K562 (cell line): Measurements from ENCODE around the gene AGR2. TPM values are rescaled to one million over a fixed set of nuclear protein-coding genes. Genes with fewer than 3 reads are reported as not detected.

Experiments
- ATAC-seq: fragments of 200-7000 bp; cut with Tn5 transposase; 3 replicates; pipeline ENCODE4 v1.9.1; 2020; ENCODE audit warnings: moderate library complexity
- BruUV-seq: library from RNA; stranded (reverse); fragments of 400-500 nt; replicated peaks from 2 replicates; lab custom pipeline; 2021; lab: Mats Ljungman, UMichigan
- CTCF ChIA-PET: fragments of 300-600 bp; formaldehyde crosslinking; extraction: SDS; loops from one replicate; lab custom pipeline; 2021; ENCODE audit warnings: low intra/inter-chr PET ratio; lab: Yijun Ruan, JAX
- POLR2A ChIA-PET: fragments of 300-600, 350-650 bp; sonication (Branson Sonifier 250); formaldehyde crosslinking; extraction: SDS; loops from one replicate; lab custom pipeline; 2021; ENCODE audit warnings: antibody characterized with exemption, inconsistent platforms; lab: Yijun Ruan, JAX
- DNase-seq, 4 experiments: peaks; one replicate each; pipeline versions ENCODE4 v3.0.0 to v3.0.0-alpha.2; 2011 to 2018; ENCODE audit warnings: low spot score in 3 of 4, mixed read lengths in 3 of 4; ENCODE audit errors: extremely low read depth in 1 of 4
- FAIRE-seq: peaks from 2 replicates; lab custom pipeline; 2011; peaks lifted over from hg19 to GRCh38; lab: Jason Lieb, UNC
- H2AFZ ChIP-seq: 2 replicates; pipeline ENCODE4 v1.6.0; 2011; ENCODE audit warnings: low read depth, low read length, control low read depth, inconsistent platforms
- H3K27ac ChIP-seq: fragments of 200-600 bp; 3 replicates; pipeline ENCODE4 v1.8.0; 2011; ENCODE audit warnings: low read depth, mild to moderate bottlenecking, control low read depth, inconsistent platforms, low read length, moderate library complexity, mixed read lengths; ENCODE audit errors: extremely low read depth
- H3K27me3 ChIP-seq, 2 experiments: fragments of 300-600 bp in 1 of 2; 2 replicates in 1 of 2; 3 replicates in 1 of 2; pipeline versions ENCODE4 v1.6.0 to v1.8.0; 2011; ENCODE audit warnings: inconsistent platforms in 2 of 2, low read length in 2 of 2, mild to moderate bottlenecking in 1 of 2, mixed read lengths in 1 of 2, moderate library complexity in 1 of 2; ENCODE audit not compliant: control insufficient read depth in 2 of 2, insufficient read depth in 2 of 2
- H3K36me3 ChIP-seq: fragments of 300-600 bp; 3 replicates; pipeline ENCODE4 v1.8.0; 2011; ENCODE audit warnings: mild to moderate bottlenecking, low read length, inconsistent platforms; ENCODE audit not compliant: control insufficient read depth, insufficient read depth
- H3K4me1 ChIP-seq, 2 experiments: fragments of 200-600 bp in 1 of 2; replicated peaks in 1 of 2; 2 replicates in 1 of 2; 3 replicates in 1 of 2; pipeline versions ENCODE4 v1.5.1 to v1.8.0; 2011; ENCODE audit warnings: inconsistent platforms in 2 of 2, low read length in 2 of 2, mild to moderate bottlenecking in 1 of 2, mixed read lengths in 1 of 2, moderate library complexity in 1 of 2; ENCODE audit not compliant: control insufficient read depth in 2 of 2, insufficient read depth in 2 of 2
- H3K4me2 ChIP-seq: 2 replicates; pipeline ENCODE4 v1.6.1; 2011; ENCODE audit warnings: low read length, control low read depth, inconsistent platforms, mixed read lengths; ENCODE audit not compliant: insufficient read depth
- H3K4me3 ChIP-seq: fragments of 200-600 bp; sonication (generic), shearing (Covaris generic); 2 replicates; pipeline ENCODE4 v1.5.1; 2016; ENCODE audit warnings: control low read depth, inconsistent platforms
- H3K79me2 ChIP-seq: fragments of 200-600 bp; 3 replicates; pipeline ENCODE4 v1.8.0; 2011; ENCODE audit warnings: low read length, inconsistent platforms; ENCODE audit not compliant: control insufficient read depth, insufficient read depth
- H3K9ac ChIP-seq, 2 experiments: 2 replicates each; pipeline versions ENCODE4 v1.6.0 to v1.6.1; 2011; ENCODE audit warnings: low read depth in 2 of 2, low read length in 2 of 2, control low read depth in 1 of 2, inconsistent platforms in 1 of 2, mild to moderate bottlenecking in 1 of 2, mixed read lengths in 1 of 2; ENCODE audit not compliant: insufficient read depth in 1 of 2
- H3K9me1 ChIP-seq: one replicate; pipeline ENCODE4 v1.6.0; 2011; ENCODE audit warnings: inconsistent platforms, mild to moderate bottlenecking, low read length, moderate library complexity; ENCODE audit not compliant: control insufficient read depth, insufficient read depth
- H3K9me3 ChIP-seq: replicated peaks from 2 replicates; pipeline ENCODE4 v1.5.1; 2011; ENCODE audit warnings: low read depth, low read length, inconsistent platforms; ENCODE audit not compliant: control insufficient read depth, insufficient read depth
- H4K20me1 ChIP-seq: replicated peaks from 2 replicates; pipeline ENCODE4 v1.6.1; 2011; ENCODE audit warnings: low read length, inconsistent platforms, mixed read lengths; ENCODE audit not compliant: control insufficient read depth, insufficient read depth
- ARID2 ChIP-seq: fragments of 450-650 bp; IDR thresholded peaks from 2 replicates; pipeline ENCODE4 v1.6.1; 2017; ENCODE audit warnings: antibody characterized with exemption, mild to moderate bottlenecking
- ATF1 ChIP-seq, 2 experiments: fragments of 450-650 bp in 1 of 2; IDR thresholded peaks; 2 replicates each; pipeline ENCODE4 v1.6.1; 2016; ENCODE audit warnings: missing compliant biosample characterization in 1 of 2, missing genetic modification characterization in 1 of 2
- CCAR2 ChIP-seq: fragments of 200-400 bp; formaldehyde crosslinking; IDR thresholded peaks from 2 replicates; pipeline ENCODE4 v1.6.1; 2017; ENCODE audit warnings: mild to moderate bottlenecking, low read depth, low read length
- RFX1 ChIP-seq: fragments of 450-650 bp; IDR thresholded peaks from 2 replicates; pipeline ENCODE4 v1.6.1; 2016; ENCODE audit warnings: mild to moderate bottlenecking, moderate library complexity
- SNIP1 ChIP-seq: fragments of 450-650 bp; IDR thresholded peaks from 2 replicates; pipeline ENCODE4 v1.7.1; 2017; ENCODE audit warnings: low read depth, mild to moderate bottlenecking
- YY1 ChIP-seq, 3 experiments: IDR thresholded peaks; 2 replicates each; pipeline ENCODE4 v1.6.1; 2011; ENCODE audit warnings: low read length in 2 of 3, mild to moderate bottlenecking in 2 of 3, moderate library complexity in 2 of 3, borderline replicate concordance in 1 of 3, control low read depth in 1 of 3, low read depth in 1 of 3; ENCODE audit not compliant: insufficient read depth in 3 of 3, insufficient replicate concordance in 2 of 3, control insufficient read depth in 1 of 3, insufficient read length in 1 of 3; ENCODE audit errors: extremely low read depth in 1 of 3
- WGBS: fragments of 100-300 bp; shearing (Covaris generic); methylation state at CpG from one replicate; pipeline ENCODE4 v1.1.6; 2016; ENCODE audit warnings: low coverage, mixed read lengths; ENCODE audit not compliant: insufficient coverage; ENCODE audit errors: missing lambda C conversion rate; 5-methylcytosine and 5-hydroxymethylcytosine counted together
- in situ Hi-C: fragments of 300-500 bp; cut with MboI; formaldehyde crosslinking; loops from 4 replicates; pipeline ENCODE4 v1.15.0; 2018; ENCODE audit warnings: inconsistent platforms, mixed read lengths
- intact Hi-C: fragments of 100-400 bp; cut with micrococcal nuclease; formaldehyde crosslinking; loops from 2 replicates; pipeline ENCODE4 v1.14.2; 2022
- polyA plus RNA-seq, 8 experiments: library from polyadenylated mRNA; depleted of rRNA in 4 of 8; stranded (reverse) in 5 of 8; unstranded in 3 of 8; fragments of >200 nt; fragmentation: Nextera tagmentation in 2 of 8; fragmentation: Illumina TruSeq in 1 of 8; extraction: Ambion mirVana in 2 of 8; extraction: Trizol in 1 of 8; gene quantifications; 2 replicates each; pipeline versions ENCODE4 v1.2.1 to v1.2.3, GENCODE V29; 2011 to 2014; ENCODE audit warnings: inconsistent platforms in 1 of 8, missing spikeins in 1 of 8
- total RNA-seq, 7 experiments: library from RNA; depleted of rRNA in 6 of 7; stranded (reverse); fragments of >200 nt in 6 of 7; fragmentation: Illumina TruSeq in 2 of 7; extraction: Trizol in 2 of 7; gene quantifications; 2 replicates each; pipeline versions ENCODE4 v1.2.1 to v1.2.3, GENCODE V29; 2011 to 2021; ENCODE audit warnings: low replicate concordance in 1 of 7

The AGR2 gene
- total and polyA plus RNA-seq, 9 of the 15 experiments (the other 6 are each of a cell fraction or from before 2014, with no cell fraction given): 0.66 TPM; not detected in 8

GRCh38 chr7:16813232-16813616, 8.4 kb upstream of the AGR2 start (continued):
- TF ChIP-seq YY1 (IDR thresholded peaks at IDR 0.05; ENCODE audit: borderline replicate concordance in 1 of 3, control insufficient read depth in 1 of 3, extremely low read depth in 1 of 3, insufficient read depth in 3 of 3, insufficient read length in 1 of 3, insufficient replicate concordance in 2 of 3, low read depth in 1 of 3, low read length in 2 of 3) (no peak), CCAR2 (no peak), ARID2 (no peak), ATF1 (CRISPR knock-in tag; IDR thresholded peaks at IDR 0.05) (no peak), ATF1 (tag; IDR thresholded peaks at IDR 0.05) (no peak)

DNA sequence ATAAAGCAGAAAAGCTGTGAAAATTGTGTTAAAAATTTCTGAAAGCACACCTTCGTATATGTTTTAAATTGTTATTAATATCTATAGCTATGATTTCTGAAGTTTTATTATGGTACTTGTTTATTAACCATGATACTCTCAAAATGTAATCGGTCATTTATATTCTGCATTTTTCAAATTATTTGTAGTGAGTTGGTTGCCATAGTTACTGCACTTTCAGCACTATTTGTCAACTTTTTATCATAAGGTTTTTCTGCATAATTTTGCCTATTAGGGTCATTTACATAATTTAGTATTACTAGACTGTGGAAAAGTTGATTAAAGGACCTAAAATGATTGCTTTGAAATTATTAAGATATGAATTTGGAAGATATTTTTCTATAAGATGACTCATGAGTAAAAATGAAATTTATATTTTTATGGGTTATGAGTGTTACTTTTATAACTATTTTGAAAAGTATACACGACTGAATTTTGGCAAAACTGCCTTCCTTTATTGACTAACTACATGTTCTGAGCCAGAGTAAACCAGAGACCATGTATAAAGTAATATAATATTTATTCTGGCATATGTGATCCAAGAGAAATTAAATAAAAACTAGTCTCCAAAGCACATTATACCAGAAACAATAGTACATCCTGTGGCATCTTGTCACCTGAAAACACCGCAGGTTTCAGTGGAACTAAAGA, 7.9 kb upstream of the AGR2 start:
- no peaks in the 10 kb centered on the region for H3K36me3 ChIP-seq
- H3K79me2 ChIP-seq: no peaks in the 10 kb centered on the region
- DNase-seq: no peak
- CTCF ChIA-PET: no interaction called here
- POLR2A ChIA-PET: no interaction called here
- H4K20me1 ChIP-seq: no peaks in the 10 kb centered on the region
- no TSS peak for BruUV-seq
- no peak overlapping the region for H3K27ac ChIP-seq
- intact Hi-C loops: no loop called here
- H3K9me1 ChIP-seq: no peaks in the 10 kb centered on the region
- FAIRE-seq: no peak
- no peak for ATAC-seq
- H3K9me3 ChIP-seq: no peaks in the 10 kb centered on the region
- TF ChIP-seq RFX1 (peak; percentile 75), SNIP1 (no peak)
- TF ChIP-seq, all 486 proteins: peak for 1
- Histone ChIP-seq H3K9ac (no peak overlapping the region), H3K27me3 (peaks cover 4 to 15% of the 10 kb centered on the region in 2 experiments; a peak in 4 of 5 replicates), H2AFZ (no peak overlapping the region), H3K4me3 (no peak overlapping the region), H3K4me1 (no peaks in the 10 kb centered on the region), H3K4me2 (no peak overlapping the region)
- 7% methylated on average over 4 of the region's 4 CpGs for WGBS
- in situ Hi-C loops: no loop called here
